ENCODE measurements around the gene SPIRE2. TPM values are rescaled to one million over a fixed set of nuclear protein-coding genes. Genes with fewer than 3 reads are reported as not detected.

Gene SPIRE2
- total and polyA plus RNA-seq, 9 of the 15 experiments (the other 6 are each of a cell fraction or from before 2014, with no cell fraction given) = 0.70 to 7.5 (median 4.6) TPM

DNA sequence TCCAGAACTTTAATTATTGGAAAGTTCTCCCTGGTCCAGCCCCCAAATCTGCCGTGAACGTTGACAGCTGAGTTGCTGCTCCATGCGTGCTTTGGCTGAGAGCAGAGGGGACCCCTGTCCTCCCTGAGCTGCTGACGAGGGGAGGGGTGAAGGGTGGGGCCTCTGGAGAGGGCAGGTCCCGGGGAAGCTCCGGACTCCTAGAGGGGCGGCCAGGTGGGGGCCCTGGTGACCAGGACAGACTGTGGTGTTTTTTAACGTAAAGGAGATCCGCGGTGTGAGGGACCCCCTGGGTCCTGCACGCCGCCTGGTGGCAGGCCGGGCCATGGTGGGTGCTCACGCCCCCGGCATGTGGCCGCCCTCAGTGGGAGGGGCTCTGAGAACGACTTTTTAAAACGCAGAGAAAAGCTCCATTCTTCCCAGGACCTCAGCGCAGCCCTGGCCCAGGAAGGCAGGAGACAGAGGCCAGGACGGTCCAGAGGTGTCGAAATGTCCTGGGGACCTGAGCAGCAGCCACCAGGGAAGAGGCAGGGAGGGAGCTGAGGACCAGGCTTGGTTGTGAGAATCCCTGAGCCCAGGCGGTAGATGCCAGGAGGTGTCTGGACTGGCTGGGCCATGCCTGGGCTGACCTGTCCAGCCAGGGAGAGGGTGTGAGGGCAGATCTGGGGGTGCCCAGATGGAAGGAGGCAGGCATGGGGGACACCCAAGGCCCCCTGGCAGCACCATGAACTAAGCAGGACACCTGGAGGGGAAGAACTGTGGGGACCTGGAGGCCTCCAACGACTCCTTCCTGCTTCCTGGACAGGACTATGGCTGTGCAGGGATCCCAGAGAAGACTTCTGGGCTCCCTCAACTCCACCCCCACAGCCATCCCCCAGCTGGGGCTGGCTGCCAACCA, 90.4 kb downstream of the SPIRE2 start, which contains the start of gene MC1R (continued):
- TF ChIP-seq, protein P1, sequence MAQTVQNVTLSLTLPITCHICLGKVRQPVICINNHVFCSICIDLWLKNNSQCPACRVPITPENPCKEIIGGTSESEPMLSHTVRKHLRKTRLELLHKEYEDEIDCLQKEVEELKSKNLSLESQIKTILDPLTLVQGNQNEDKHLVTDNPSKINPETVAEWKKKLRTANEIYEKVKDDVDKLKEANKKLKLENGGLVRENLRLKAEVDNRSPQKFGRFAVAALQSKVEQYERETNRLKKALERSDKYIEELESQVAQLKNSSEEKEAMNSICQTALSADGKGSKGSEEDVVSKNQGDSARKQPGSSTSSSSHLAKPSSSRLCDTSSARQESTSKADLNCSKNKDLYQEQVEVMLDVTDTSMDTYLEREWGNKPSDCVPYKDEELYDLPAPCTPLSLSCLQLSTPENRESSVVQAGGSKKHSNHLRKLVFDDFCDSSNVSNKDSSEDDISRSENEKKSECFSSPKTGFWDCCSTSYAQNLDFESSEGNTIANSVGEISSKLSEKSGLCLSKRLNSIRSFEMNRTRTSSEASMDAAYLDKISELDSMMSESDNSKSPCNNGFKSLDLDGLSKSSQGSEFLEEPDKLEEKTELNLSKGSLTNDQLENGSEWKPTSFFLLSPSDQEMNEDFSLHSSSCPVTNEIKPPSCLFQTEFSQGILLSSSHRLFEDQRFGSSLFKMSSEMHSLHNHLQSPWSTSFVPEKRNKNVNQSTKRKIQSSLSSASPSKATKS (CRISPR knock-in tag; IDR thresholded peaks at IDR 0.05) = no peak
- TF ChIP-seq MTA3 (IDR thresholded peaks at IDR 0.05; ENCODE audit: borderline replicate concordance) (peak; percentile 44), HCFC1 (IDR thresholded peaks at IDR 0.05; ENCODE audit: low read depth, low read length) (0 out of 2 replicates have a peak, but pooled peaks have one; percentile 12), YY1 (IDR thresholded peaks at IDR 0.05; ENCODE audit: borderline replicate concordance in 1 of 3, control insufficient read depth in 1 of 3, extremely low read depth in 1 of 3, insufficient read depth in 3 of 3, insufficient read length in 1 of 3, insufficient replicate concordance in 2 of 3, low read depth in 1 of 3, low read length in 2 of 3) (peak in 1 of 3 experiments; percentile 37), PRMT5 (CRISPR knock-in tag; IDR thresholded peaks at IDR 0.05) (no peak), GATAD2B (IDR thresholded peaks at IDR 0.05; ENCODE audit: borderline replicate concordance) (peak; percentile 70; the same call in 1 of the 2 replicates), ZBTB7A (IDR thresholded peaks at IDR 0.05; ENCODE audit: borderline replicate concordance, control insufficient read depth, low read depth, low read length) (peak; percentile 100), SIN3A (IDR thresholded peaks at IDR 0.05; ENCODE audit: borderline replicate concordance in 2 of 2, control insufficient read depth in 1 of 2, low read depth in 2 of 2, low read length in 2 of 2) (peak in 1 of 2 experiments; percentile 61; a peak in 1 of 4 replicates), ZKSCAN3 (CRISPR knock-in tag; IDR thresholded peaks at IDR 0.05) (no peak), PYGO2 (tag; IDR thresholded peaks at IDR 0.05) (no peak), ARHGAP35 (IDR thresholded peaks at IDR 0.05; ENCODE audit: partially characterized antibody) (no peak), EWSR1 (IDR thresholded peaks at IDR 0.05; ENCODE audit: borderline replicate concordance, low read depth, partially characterized antibody) (no peak)
- TF ChIP-seq, protein P2, sequence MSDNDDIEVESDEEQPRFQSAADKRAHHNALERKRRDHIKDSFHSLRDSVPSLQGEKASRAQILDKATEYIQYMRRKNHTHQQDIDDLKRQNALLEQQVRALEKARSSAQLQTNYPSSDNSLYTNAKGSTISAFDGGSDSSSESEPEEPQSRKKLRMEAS (CRISPR knock-in tag; IDR thresholded peaks at IDR 0.05) = peak; percentile 66
- TF ChIP-seq, protein P3, sequence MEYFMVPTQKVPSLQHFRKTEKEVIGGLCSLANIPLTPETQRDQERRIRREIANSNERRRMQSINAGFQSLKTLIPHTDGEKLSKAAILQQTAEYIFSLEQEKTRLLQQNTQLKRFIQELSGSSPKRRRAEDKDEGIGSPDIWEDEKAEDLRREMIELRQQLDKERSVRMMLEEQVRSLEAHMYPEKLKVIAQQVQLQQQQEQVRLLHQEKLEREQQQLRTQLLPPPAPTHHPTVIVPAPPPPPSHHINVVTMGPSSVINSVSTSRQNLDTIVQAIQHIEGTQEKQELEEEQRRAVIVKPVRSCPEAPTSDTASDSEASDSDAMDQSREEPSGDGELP (CRISPR knock-in tag; IDR thresholded peaks at IDR 0.05; ENCODE audit: borderline replicate concordance) = peak; percentile 7; the same call in 1 of the 2 replicates
- TF ChIP-seq, protein P4, sequence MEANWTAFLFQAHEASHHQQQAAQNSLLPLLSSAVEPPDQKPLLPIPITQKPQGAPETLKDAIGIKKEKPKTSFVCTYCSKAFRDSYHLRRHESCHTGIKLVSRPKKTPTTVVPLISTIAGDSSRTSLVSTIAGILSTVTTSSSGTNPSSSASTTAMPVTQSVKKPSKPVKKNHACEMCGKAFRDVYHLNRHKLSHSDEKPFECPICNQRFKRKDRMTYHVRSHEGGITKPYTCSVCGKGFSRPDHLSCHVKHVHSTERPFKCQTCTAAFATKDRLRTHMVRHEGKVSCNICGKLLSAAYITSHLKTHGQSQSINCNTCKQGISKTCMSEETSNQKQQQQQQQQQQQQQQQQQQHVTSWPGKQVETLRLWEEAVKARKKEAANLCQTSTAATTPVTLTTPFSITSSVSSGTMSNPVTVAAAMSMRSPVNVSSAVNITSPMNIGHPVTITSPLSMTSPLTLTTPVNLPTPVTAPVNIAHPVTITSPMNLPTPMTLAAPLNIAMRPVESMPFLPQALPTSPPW (CRISPR knock-in tag; IDR thresholded peaks at IDR 0.05) = peak; percentile 61
- TF ChIP-seq, protein P5, sequence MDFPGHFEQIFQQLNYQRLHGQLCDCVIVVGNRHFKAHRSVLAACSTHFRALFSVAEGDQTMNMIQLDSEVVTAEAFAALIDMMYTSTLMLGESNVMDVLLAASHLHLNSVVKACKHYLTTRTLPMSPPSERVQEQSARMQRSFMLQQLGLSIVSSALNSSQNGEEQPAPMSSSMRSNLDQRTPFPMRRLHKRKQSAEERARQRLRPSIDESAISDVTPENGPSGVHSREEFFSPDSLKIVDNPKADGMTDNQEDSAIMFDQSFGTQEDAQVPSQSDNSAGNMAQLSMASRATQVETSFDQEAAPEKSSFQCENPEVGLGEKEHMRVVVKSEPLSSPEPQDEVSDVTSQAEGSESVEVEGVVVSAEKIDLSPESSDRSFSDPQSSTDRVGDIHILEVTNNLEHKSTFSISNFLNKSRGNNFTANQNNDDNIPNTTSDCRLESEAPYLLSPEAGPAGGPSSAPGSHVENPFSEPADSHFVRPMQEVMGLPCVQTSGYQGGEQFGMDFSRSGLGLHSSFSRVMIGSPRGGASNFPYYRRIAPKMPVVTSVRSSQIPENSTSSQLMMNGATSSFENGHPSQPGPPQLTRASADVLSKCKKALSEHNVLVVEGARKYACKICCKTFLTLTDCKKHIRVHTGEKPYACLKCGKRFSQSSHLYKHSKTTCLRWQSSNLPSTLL (IDR thresholded peaks at IDR 0.05) = no peak
- TF ChIP-seq, protein P6, sequence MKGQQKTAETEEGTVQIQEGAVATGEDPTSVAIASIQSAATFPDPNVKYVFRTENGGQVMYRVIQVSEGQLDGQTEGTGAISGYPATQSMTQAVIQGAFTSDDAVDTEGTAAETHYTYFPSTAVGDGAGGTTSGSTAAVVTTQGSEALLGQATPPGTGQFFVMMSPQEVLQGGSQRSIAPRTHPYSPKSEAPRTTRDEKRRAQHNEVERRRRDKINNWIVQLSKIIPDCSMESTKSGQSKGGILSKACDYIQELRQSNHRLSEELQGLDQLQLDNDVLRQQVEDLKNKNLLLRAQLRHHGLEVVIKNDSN (CRISPR knock-in tag; IDR thresholded peaks at IDR 0.05) = 0 out of 2 replicates have a peak, but pooled peaks have one; percentile 15

Data from K562 (cell line).